Naive thymus-derived CD8-positive, alpha-beta T cell (primary cell): Measurements from ENCODE around the gene HOXD11. TPM values are rescaled to one million over a fixed set of nuclear protein-coding genes. Genes with fewer than 3 reads are reported as not detected.

Source experiments
- ATAC-seq, 2 donors: fragments of 150-1000 bp; cut with Tn5 transposase in 1 of 2; sonication (Bioruptor Pico), chemical (Tn5 transposase) in 1 of 2; 1 replicate in 1 of 2; 2 replicates in 1 of 2; pipeline ENCODE4 v1.10.0; 2021; ENCODE audit warnings: mild to moderate bottlenecking in 2 of 2, moderate library complexity in 2 of 2
- POLR2A ChIA-PET: fragments of 350-600 bp; sonication (Branson Sonifier 250); formaldehyde crosslinking; loops from one replicate; lab custom pipeline; 2021; ENCODE audit warnings: antibody characterized with exemption; lab: Charles Lee
- DNase-seq, 10 donors: peaks; one replicate each; pipeline versions ENCODE4 v3.0.0 to v3.0.0-alpha.2; 2020 to 2022
- H3K27ac Mint-ChIP-seq, 10 donors: one replicate each; pipeline ENCODE4 v1.8.0; 2020 to 2022; ENCODE audit warnings: mild to moderate bottlenecking in 10 of 10, mixed read lengths in 10 of 10, moderate library complexity in 4 of 10, inconsistent platforms in 1 of 10
- H3K27me3 Mint-ChIP-seq, 5 donors: one replicate each; pipeline ENCODE4 v1.8.0; 2021 to 2022; ENCODE audit warnings: mixed read lengths in 5 of 5
- H3K36me3 Mint-ChIP-seq, 3 donors: one replicate each; pipeline ENCODE4 v1.8.0; 2020 to 2022; ENCODE audit warnings: mixed read lengths in 3 of 3, mild to moderate bottlenecking in 2 of 3, inconsistent platforms in 1 of 3
- H3K4me1 Mint-ChIP-seq, 4 donors: one replicate each; pipeline ENCODE4 v1.8.0; 2021 to 2022; ENCODE audit warnings: mixed read lengths in 4 of 4
- H3K4me3 Mint-ChIP-seq, 10 donors: one replicate each; pipeline ENCODE4 v1.8.0; 2020 to 2022; ENCODE audit warnings: mild to moderate bottlenecking in 10 of 10, mixed read lengths in 10 of 10, moderate library complexity in 6 of 10, inconsistent platforms in 1 of 10
- H3K9me3 Mint-ChIP-seq, 9 donors: one replicate each; pipeline ENCODE4 v1.8.0; 2020 to 2022; ENCODE audit warnings: mixed read lengths in 9 of 9, mild to moderate bottlenecking in 3 of 9, inconsistent platforms in 1 of 9, moderate library complexity in 1 of 9
- polyA plus RNA-seq, 3 donors: library from polyadenylated mRNA; unstranded; fragments of 300-500 nt; fragmentation: Illumina TruSeq; gene quantifications; one replicate each; pipeline ENCODE4 v1.2.3, GENCODE V29; 2021
- total RNA-seq, 8 experiments: library from RNA in 2 of 8; stranded (reverse) in 2 of 8; gene quantifications; one replicate each; pipeline ENCODE4 v1.2.3 and lab custom pipeline; 2021 to 2026

The HOXD11 gene
- not detected for total RNA-seq
- polyA plus RNA-seq: not detected
- total RNA-seq (lab: John Stamatoyannopoulos, UW): 0 to 0.08 (median 0) reads per million in 6 experiments

GRCh38 chr2:176106581-176107539 is at the start of gene HOXD11:
TSS of gene HOXD11 (plus strand) at chr2:176107280. CDS start at chr2:176107356, 76 bp downstream.
- Mint-ChIP-seq H3K27ac (peak within 1 kb of the TSS in 4 of 10 donors; percentile 41 to 92 (median 67)), H3K27me3 (peaks cover 57 to 86% (median 77%) of the 10 kb centered on the region in 5 donors), H3K4me3 (peak within 1 kb of the TSS; percentile 40 to 88 (median 82)), H3K36me3 (peaks cover 2 to 29% (median 19%) of the 10 kb centered on the region in 3 donors), H3K9me3 (peaks cover 0 to 31% (median 5%) of the 10 kb centered on the region in 9 donors), H3K4me1 (peaks cover 23 to 45% (median 29%) of the 10 kb centered on the region in 4 donors)
- DNase-seq: no peak
- POLR2A ChIA-PET: no interaction called here
- ATAC-seq: peak; percentile 22 to 46

GRCh38 chr2:176063958-176064357 is 43.1 kb upstream of the HOXD11 start:
- H3K4me3 Mint-ChIP-seq: no peak overlapping the region
- DNase-seq (no peak), ATAC-seq (no peak)
- POLR2A ChIA-PET: no interaction called here
- H3K27ac Mint-ChIP-seq: no peak overlapping the region
- peaks cover 37 to 79% (median 61%) of the 10 kb centered on the region in 5 donors for H3K27me3 Mint-ChIP-seq
- H3K9me3 Mint-ChIP-seq: peaks cover 0 to 4% (median 0%) of the 10 kb centered on the region in 9 donors
- H3K4me1 Mint-ChIP-seq: peaks cover 0 to 14% (median 6%) of the 10 kb centered on the region in 4 donors
- peaks cover 0 to 4% (median 0%) of the 10 kb centered on the region in 3 donors for H3K36me3 Mint-ChIP-seq

GRCh38 chr2:176066645-176067588 is 40.2 kb upstream of the HOXD11 start:
- H3K27ac Mint-ChIP-seq: no peak overlapping the region
- POLR2A ChIA-PET: no interaction called here

GRCh38 chr2:176067589-176068418 is 39.3 kb upstream of the HOXD11 start:
- peaks cover 0 to 6% (median 0%) of the 10 kb centered on the region in 9 donors for H3K9me3 Mint-ChIP-seq
- H3K27me3 Mint-ChIP-seq: peaks cover 59 to 95% (median 76%) of the 10 kb centered on the region in 5 donors
- H3K4me3 Mint-ChIP-seq: peak overlapping the region in 6 of 10 donors; percentile 4 to 52 (median 37)
- DNase-seq: no peak
- peaks cover 0 to 6% (median 3%) of the 10 kb centered on the region in 3 donors for H3K36me3 Mint-ChIP-seq
- H3K27ac Mint-ChIP-seq: no peak overlapping the region
- POLR2A ChIA-PET: no interaction called here
- no peak for ATAC-seq
- peaks cover 2 to 14% (median 9%) of the 10 kb centered on the region in 4 donors for H3K4me1 Mint-ChIP-seq

More at GRCh38 chr2:176066645-176067588, 40.2 kb upstream of the HOXD11 start:
- Mint-ChIP-seq H3K9me3 (peaks cover 0 to 3% (median 0%) of the 10 kb centered on the region in 9 donors), H3K36me3 (peaks cover 0 to 6% (median 3%) of the 10 kb centered on the region in 3 donors), H3K27me3 (peaks cover 60 to 95% (median 76%) of the 10 kb centered on the region in 5 donors), H3K4me3 (peak overlapping the region in 5 of 10 donors; percentile 4 to 52 (median 33)), H3K4me1 (peaks cover 0 to 14% (median 7%) of the 10 kb centered on the region in 4 donors)
- ATAC-seq (no peak), DNase-seq (no peak)

- Mint-ChIP-seq H3K9me3 (peaks cover 0 to 10% (median under 1%) of the 10 kb centered on the region in 9 donors), H3K27me3 (peaks cover 66 to 95% (median 78%) of the 10 kb centered on the region in 5 donors), H3K27ac (no peak overlapping the region), H3K36me3 (peaks cover 0 to 12% (median 3%) of the 10 kb centered on the region in 3 donors), H3K4me3 (no peak overlapping the region), H3K4me1 (peaks cover 3 to 14% (median 9%) of the 10 kb centered on the region in 4 donors)
- POLR2A ChIA-PET: no interaction called here
- no peak for DNase-seq
- no peak for ATAC-seq
Measured at GRCh38 chr2:176068419-176068832, 38.7 kb upstream of the HOXD11 start.

- Mint-ChIP-seq H3K4me3 (no peak overlapping the region), H3K36me3 (peaks cover 6 to 33% (median 8%) of the 10 kb centered on the region in 3 donors), H3K9me3 (peaks cover 0 to 34% (median 14%) of the 10 kb centered on the region in 9 donors), H3K4me1 (peaks cover 3 to 12% (median 9%) of the 10 kb centered on the region in 4 donors), H3K27me3 (peaks cover 66 to 95% (median 80%) of the 10 kb centered on the region in 5 donors), H3K27ac (peak overlapping the region in 1 of 10 donors; percentile 26)
- DNase-seq (no peak), ATAC-seq (no peak)
- POLR2A ChIA-PET: no interaction called here
Measured at GRCh38 chr2:176071330-176072291, 35.5 kb upstream of the HOXD11 start.

- POLR2A ChIA-PET: no interaction called here
Measured at GRCh38 chr2:176072292-176072669, 34.8 kb upstream of the HOXD11 start.

GRCh38 chr2:176072951-176073904 is 33.9 kb upstream of the HOXD11 start:
- no peak for ATAC-seq
- DNase-seq: no peak
- H3K36me3 Mint-ChIP-seq: peaks cover 8 to 36% (median 8%) of the 10 kb centered on the region in 3 donors
- peaks cover under 1 to 42% (median 19%) of the 10 kb centered on the region in 9 donors for H3K9me3 Mint-ChIP-seq
- POLR2A ChIA-PET: no interaction called here
- H3K27me3 Mint-ChIP-seq: peaks cover 71 to 95% (median 83%) of the 10 kb centered on the region in 5 donors
- H3K4me1 Mint-ChIP-seq: peaks cover 2 to 12% (median 4%) of the 10 kb centered on the region in 4 donors
- H3K27ac Mint-ChIP-seq: peak overlapping the region in 1 of 10 donors; percentile 73
- peak overlapping the region in 1 of 10 donors; percentile 14 for H3K4me3 Mint-ChIP-seq

More at GRCh38 chr2:176072292-176072669, 34.8 kb upstream of the HOXD11 start:
- H3K27ac Mint-ChIP-seq: no peak overlapping the region
- H3K4me1 Mint-ChIP-seq: peaks cover 3 to 12% (median 7%) of the 10 kb centered on the region in 4 donors
- peaks cover 6 to 34% (median 8%) of the 10 kb centered on the region in 3 donors for H3K36me3 Mint-ChIP-seq
- no peak overlapping the region for H3K4me3 Mint-ChIP-seq
- DNase-seq: no peak
- ATAC-seq: no peak
- H3K9me3 Mint-ChIP-seq: peaks cover 0 to 39% (median 18%) of the 10 kb centered on the region in 9 donors
- H3K27me3 Mint-ChIP-seq: peaks cover 71 to 100% (median 85%) of the 10 kb centered on the region in 5 donors

- peaks cover 7 to 56% (median 31%) of the 10 kb centered on the region in 9 donors for H3K9me3 Mint-ChIP-seq
- ATAC-seq (no peak), DNase-seq (no peak)
- peaks cover 13 to 50% (median 17%) of the 10 kb centered on the region in 3 donors for H3K36me3 Mint-ChIP-seq
- POLR2A ChIA-PET: interaction anchor here (0.6 kb wide), 1 partner anchor 30 kb away, joined by 3 read pairs; no protein-coding TSS in a partner anchor
- H3K27me3 Mint-ChIP-seq: peaks cover 70 to 95% (median 82%) of the 10 kb centered on the region in 5 donors
- H3K4me1 Mint-ChIP-seq: peaks cover 8 to 20% (median 10%) of the 10 kb centered on the region in 4 donors
- no peak overlapping the region for H3K4me3 Mint-ChIP-seq
- H3K27ac Mint-ChIP-seq: no peak overlapping the region
Measured at GRCh38 chr2:176074919-176075425, 32.1 kb upstream of the HOXD11 start.
